ENCODE results near the gene FNDC7. TPM values are rescaled to one million over a fixed set of nuclear protein-coding genes. Genes with fewer than 3 reads are reported as not detected.

Gene FNDC7
- total and polyA plus RNA-seq, 9 of the 15 experiments (the other 6 are each of a cell fraction or from before 2014, with no cell fraction given): not detected

DNA sequence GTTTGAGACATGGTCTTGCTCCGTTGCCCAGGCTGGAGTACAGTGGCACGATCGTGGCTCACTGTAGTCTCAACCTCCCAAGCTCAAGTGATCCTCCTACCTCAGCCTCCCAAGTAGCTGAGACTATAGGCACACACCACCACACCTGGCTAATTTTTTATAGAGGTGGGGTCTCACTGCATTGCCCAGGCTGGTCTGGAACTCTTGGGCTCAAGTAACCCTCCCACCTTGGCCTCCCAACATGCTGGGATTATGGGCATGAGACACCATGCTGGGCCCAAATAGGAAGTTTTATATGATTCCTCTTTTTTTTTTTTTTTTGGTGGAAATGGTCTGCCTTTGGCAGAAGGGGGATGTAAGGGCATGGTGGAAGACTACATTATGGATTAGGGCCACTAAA lies 6.1 kb upstream of the FNDC7 start (continued):
- TF ChIP-seq, protein P1, sequence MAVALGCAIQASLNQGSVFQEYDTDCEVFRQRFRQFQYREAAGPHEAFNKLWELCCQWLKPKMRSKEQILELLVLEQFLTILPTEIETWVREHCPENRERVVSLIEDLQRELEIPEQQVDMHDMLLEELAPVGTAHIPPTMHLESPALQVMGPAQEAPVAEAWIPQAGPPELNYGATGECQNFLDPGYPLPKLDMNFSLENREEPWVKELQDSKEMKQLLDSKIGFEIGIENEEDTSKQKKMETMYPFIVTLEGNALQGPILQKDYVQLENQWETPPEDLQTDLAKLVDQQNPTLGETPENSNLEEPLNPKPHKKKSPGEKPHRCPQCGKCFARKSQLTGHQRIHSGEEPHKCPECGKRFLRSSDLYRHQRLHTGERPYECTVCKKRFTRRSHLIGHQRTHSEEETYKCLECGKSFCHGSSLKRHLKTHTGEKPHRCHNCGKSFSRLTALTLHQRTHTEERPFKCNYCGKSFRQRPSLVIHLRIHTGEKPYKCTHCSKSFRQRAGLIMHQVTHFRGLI (CRISPR knock-in tag; IDR thresholded peaks at IDR 0.05): no peak
- TF ChIP-seq SIN3B (IDR thresholded peaks at IDR 0.05; ENCODE audit: low read depth) (no peak), BRF1 (IDR thresholded peaks at IDR 0.05; ENCODE audit: borderline replicate concordance, extremely low read depth, insufficient read length) (no peak), SRSF7 (optimal IDR thresholded peaks at IDR 0.05; ENCODE audit: low read depth, low read length) (no peak), SUPT5H (IDR thresholded peaks at IDR 0.05) (peak; percentile 72), ZNF217 (CRISPR knock-in tag; IDR thresholded peaks at IDR 0.05) (no peak), PML (IDR thresholded peaks at IDR 0.05; ENCODE audit: low read length) (peak; percentile 66), MEIS2 (IDR thresholded peaks at IDR 0.05; ENCODE audit: partially characterized antibody) (no peak), DDX20 (tag; IDR thresholded peaks at IDR 0.05; ENCODE audit: low read depth) (no peak), MBD2 (IDR thresholded peaks at IDR 0.05; ENCODE audit: borderline replicate concordance, low read depth) (no peak), GATA2 (CRISPR knock-in tag; IDR thresholded peaks at IDR 0.05) (no peak), THRAP3 (IDR thresholded peaks at IDR 0.05; ENCODE audit: borderline replicate concordance) (no peak), SRSF9 (IDR thresholded peaks at IDR 0.05; ENCODE audit: borderline replicate concordance, low read depth, low read length) (no peak), ZNF347 (CRISPR knock-in tag; IDR thresholded peaks at IDR 0.05; ENCODE audit: low read depth) (no peak), POLR2A (conservative IDR thresholded peaks at IDR 0.05) (peak; percentile 83), ZNF121 (CRISPR knock-in tag; conservative IDR thresholded peaks at IDR 0.05) (peak; percentile 87; the same call in 1 of the 2 replicates), MYC (IDR thresholded peaks at IDR 0.05; ENCODE audit: low read depth, low read length) (no peak), MYC (CRISPR knock-in tag; IDR thresholded peaks at IDR 0.05; ENCODE audit: borderline replicate concordance, low read depth) (no peak), ZNF644 (tag; IDR thresholded peaks at IDR 0.05; ENCODE audit: low read depth) (no peak), CBX3 (IDR thresholded peaks at IDR 0.05; ENCODE audit: borderline replicate concordance in 1 of 2, low read length in 2 of 2) (no peak), PPARD (CRISPR knock-in tag; IDR thresholded peaks at IDR 0.05) (no peak)
- TF ChIP-seq, protein P2, sequence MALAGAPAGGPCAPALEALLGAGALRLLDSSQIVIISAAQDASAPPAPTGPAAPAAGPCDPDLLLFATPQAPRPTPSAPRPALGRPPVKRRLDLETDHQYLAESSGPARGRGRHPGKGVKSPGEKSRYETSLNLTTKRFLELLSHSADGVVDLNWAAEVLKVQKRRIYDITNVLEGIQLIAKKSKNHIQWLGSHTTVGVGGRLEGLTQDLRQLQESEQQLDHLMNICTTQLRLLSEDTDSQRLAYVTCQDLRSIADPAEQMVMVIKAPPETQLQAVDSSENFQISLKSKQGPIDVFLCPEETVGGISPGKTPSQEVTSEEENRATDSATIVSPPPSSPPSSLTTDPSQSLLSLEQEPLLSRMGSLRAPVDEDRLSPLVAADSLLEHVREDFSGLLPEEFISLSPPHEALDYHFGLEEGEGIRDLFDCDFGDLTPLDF (CRISPR knock-in tag; IDR thresholded peaks at IDR 0.05): no peak
- TF ChIP-seq, protein P3, sequence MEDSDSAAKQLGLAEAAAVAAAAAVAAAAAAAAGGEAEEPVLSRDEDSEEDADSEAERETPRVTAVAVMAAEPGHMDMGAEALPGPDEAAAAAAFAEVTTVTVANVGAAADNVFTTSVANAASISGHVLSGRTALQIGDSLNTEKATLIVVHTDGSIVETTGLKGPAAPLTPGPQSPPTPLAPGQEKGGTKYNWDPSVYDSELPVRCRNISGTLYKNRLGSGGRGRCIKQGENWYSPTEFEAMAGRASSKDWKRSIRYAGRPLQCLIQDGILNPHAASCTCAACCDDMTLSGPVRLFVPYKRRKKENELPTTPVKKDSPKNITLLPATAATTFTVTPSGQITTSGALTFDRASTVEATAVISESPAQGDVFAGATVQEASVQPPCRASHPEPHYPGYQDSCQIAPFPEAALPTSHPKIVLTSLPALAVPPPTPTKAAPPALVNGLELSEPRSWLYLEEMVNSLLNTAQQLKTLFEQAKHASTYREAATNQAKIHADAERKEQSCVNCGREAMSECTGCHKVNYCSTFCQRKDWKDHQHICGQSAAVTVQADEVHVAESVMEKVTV (CRISPR knock-in tag; IDR thresholded peaks at IDR 0.05): no peak
- TF ChIP-seq, protein P4, sequence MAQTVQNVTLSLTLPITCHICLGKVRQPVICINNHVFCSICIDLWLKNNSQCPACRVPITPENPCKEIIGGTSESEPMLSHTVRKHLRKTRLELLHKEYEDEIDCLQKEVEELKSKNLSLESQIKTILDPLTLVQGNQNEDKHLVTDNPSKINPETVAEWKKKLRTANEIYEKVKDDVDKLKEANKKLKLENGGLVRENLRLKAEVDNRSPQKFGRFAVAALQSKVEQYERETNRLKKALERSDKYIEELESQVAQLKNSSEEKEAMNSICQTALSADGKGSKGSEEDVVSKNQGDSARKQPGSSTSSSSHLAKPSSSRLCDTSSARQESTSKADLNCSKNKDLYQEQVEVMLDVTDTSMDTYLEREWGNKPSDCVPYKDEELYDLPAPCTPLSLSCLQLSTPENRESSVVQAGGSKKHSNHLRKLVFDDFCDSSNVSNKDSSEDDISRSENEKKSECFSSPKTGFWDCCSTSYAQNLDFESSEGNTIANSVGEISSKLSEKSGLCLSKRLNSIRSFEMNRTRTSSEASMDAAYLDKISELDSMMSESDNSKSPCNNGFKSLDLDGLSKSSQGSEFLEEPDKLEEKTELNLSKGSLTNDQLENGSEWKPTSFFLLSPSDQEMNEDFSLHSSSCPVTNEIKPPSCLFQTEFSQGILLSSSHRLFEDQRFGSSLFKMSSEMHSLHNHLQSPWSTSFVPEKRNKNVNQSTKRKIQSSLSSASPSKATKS (CRISPR knock-in tag; IDR thresholded peaks at IDR 0.05): no peak
- TF ChIP-seq, protein P5, sequence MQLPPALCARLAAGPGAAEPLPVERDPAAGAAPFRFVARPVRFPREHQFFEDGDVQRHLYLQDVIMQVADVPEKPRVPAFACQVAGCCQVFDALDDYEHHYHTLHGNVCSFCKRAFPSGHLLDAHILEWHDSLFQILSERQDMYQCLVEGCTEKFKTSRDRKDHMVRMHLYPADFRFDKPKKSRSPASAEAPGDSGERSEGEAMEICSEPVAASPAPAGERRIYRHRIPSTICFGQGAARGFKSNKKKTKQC (CRISPR knock-in tag; IDR thresholded peaks at IDR 0.05): no peak
